GM12865 (cell line): Measurements from ENCODE around the gene BPIFB3.

ENCODE experiments used
- DNase-seq: peaks from one replicate; pipeline ENCODE4 v3.0.0; 2010; ENCODE audit warnings: low read depth
- H3K4me3 ChIP-seq: 2 replicates; pipeline ENCODE4 v1.5.1; 2011; ENCODE audit warnings: mild to moderate bottlenecking, low read depth, low read length, control low read depth
- TF ChIP-seq, protein P1 (sequence below): IDR thresholded peaks from 2 replicates; pipeline ENCODE4 v1.5.1; 2011; ENCODE audit warnings: low read length, control low read depth, low read depth, inconsistent platforms; ENCODE audit not compliant: insufficient read depth; ENCODE audit errors: missing control alignments

Gene BPIFB3

GRCh38 chr20:33031531-33031930 is 22.2 kb upstream of the BPIFB3 start, which contains the start of gene BPIFB6:
BPIFB6 (plus strand) TSS chr20:33031648; CDS start chr20:33031648, 0 bp downstream.
- no peak within 1 kb of the TSS for H3K4me3 ChIP-seq
- DNase-seq = no peak
- TF ChIP-seq, protein P1, sequence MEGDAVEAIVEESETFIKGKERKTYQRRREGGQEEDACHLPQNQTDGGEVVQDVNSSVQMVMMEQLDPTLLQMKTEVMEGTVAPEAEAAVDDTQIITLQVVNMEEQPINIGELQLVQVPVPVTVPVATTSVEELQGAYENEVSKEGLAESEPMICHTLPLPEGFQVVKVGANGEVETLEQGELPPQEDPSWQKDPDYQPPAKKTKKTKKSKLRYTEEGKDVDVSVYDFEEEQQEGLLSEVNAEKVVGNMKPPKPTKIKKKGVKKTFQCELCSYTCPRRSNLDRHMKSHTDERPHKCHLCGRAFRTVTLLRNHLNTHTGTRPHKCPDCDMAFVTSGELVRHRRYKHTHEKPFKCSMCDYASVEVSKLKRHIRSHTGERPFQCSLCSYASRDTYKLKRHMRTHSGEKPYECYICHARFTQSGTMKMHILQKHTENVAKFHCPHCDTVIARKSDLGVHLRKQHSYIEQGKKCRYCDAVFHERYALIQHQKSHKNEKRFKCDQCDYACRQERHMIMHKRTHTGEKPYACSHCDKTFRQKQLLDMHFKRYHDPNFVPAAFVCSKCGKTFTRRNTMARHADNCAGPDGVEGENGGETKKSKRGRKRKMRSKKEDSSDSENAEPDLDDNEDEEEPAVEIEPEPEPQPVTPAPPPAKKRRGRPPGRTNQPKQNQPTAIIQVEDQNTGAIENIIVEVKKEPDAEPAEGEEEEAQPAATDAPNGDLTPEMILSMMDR = no peak

DNA sequence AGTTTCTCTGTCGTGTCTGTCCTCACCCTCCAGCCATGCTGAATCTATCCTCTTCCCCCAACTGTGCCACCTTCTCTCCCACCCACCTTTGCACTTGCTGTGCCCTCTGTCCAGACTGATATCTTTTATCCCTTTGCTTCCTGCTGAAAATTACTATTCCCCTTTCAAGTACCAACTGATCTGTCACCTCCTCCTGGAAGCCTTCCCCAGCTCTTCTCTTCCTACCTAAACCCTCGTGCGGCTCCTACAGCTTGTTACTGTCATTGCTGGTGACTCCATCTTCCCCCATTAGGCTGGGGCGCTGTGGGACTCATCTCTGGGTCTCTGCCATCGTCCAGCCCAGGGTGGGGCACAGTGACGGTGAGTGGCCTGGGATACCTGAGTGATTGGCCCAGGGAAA is 21.1 kb upstream of the BPIFB3 start:
- DNase-seq = no peak
- TF ChIP-seq, protein P1 = no peak
- H3K4me3 ChIP-seq = no peak overlapping the region

GRCh38 chr20:33033381-33033780 is 20.3 kb upstream of the BPIFB3 start:
- TF ChIP-seq, protein P1 = no peak
- no peak for DNase-seq
- H3K4me3 ChIP-seq = no peak overlapping the region

DNA sequence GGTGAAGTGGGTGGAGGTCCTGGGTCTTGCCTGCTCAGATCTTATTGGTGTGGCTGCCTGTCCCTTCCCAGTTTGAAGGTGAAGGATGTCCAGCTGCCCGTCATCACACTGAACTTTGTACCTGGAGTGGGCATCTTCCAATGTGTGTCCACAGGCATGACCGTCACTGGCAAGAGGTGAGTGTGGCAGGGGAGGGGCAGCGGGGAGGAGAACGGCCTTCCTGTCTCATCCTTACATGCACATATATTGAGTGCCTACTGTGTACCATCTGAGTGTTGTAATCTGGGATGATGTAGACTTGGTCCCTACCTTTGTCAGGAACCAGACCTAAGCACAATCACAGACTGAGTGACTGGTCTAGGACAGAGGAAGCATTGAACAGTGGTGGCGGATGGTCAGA is 19.6 kb upstream of the BPIFB3 start:
- TF ChIP-seq, protein P1 = no peak
- no peak overlapping the region for H3K4me3 ChIP-seq
- DNase-seq = no peak

- TF ChIP-seq, protein P1 = no peak
- no peak for DNase-seq
These were observed 18.7 kb upstream of the BPIFB3 start for GRCh38 chr20:33034901-33035492.

GRCh38 chr20:33037456-33037855 is 16.2 kb upstream of the BPIFB3 start:
- no peak overlapping the region for H3K4me3 ChIP-seq
- DNase-seq = no peak
- TF ChIP-seq, protein P1 = no peak

More at GRCh38 chr20:33034901-33035492, 18.7 kb upstream of the BPIFB3 start:
- H3K4me3 ChIP-seq = no peak overlapping the region

- TF ChIP-seq, protein P1 = no peak
- no peak overlapping the region for H3K4me3 ChIP-seq
- no peak for DNase-seq
These were observed 15.5 kb upstream of the BPIFB3 start for GRCh38 chr20:33038243-33038642.
